Medulla oblongata (tissue), 1 donor: Measurements from ENCODE around the gene GLT8D2.

Experiments
- DNase-seq: peaks from one replicate; pipeline ENCODE4 v3.0.0-alpha.2; 2015; ENCODE audit errors: extremely low spot score

GLT8D2 gene

DNA sequence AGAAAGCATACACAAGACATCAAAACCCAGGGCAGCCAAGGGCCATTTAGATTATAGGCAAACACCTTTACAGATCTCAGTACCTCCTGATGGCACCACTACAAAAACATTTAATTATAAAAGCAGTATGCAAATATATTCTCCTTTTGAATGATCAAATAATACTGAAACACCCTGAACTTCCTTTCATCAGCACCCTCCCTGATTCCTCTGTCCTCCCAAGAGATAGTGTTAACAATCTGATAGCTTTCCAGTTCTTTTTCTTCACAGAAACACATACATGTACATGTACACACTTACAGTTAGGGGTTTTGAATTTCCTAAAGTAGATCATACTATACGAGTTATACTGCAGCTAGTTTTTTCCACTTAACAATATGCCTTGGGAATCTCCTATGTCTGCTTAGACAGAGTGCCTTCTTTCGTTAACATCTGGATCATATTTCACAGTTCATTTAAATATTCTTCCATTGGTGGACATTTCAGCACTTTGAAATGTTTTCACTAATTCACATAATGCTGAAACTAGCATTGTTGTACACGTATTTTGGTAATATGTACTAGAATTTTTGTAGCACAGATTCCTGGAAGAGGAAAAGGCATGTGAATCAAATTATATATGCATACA is 49.1 kb downstream of the GLT8D2 start:
- no peak for DNase-seq

DNA sequence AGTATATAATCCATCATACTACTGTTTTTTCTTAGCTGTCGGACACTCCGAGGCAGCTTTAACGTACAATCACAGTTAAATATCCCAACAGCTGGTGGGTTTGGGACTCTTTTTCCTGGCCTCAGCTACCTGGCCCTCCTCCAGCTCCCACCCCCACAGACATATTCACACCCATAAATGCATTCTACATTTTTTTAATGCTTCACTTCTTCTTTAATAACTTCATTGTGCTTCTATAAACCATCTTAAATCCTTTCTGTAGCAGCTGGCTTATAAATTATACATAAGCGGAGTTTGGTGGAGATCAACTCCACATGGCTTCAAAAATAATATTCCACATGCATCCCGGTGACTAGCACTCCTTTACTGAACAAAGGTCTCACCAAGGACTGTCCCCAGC is 51.0 kb downstream of the GLT8D2 start:
- no peak for DNase-seq

- DNase-seq = no peak
These were observed 52.6 kb downstream of the GLT8D2 start for GRCh38 chr12:103997286-103997900.

DNA sequence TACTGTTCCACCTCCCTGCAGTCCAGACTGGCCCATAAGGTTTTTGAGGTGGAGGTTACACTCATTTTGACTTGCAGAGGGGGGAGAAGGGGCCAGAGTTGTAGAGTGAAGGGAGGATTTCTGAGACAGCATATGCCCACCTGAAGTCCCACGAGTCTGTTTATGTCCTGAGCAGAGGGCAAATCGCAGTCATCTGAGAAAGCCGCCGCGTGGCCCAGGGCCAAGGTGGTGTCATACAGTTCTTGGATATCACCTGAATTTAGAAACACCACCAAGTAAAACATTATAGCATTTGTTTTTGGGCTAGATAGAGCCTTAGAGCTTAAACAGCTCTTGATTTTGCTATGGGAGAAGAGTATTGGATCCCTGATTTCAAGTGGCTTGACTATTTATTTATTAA is 53.4 kb downstream of the GLT8D2 start:
- no peak for DNase-seq

- no peak for DNase-seq
These were observed 55.8 kb downstream of the GLT8D2 start for GRCh38 chr12:103994235-103994634.

- DNase-seq = no peak
These were observed 63.2 kb downstream of the GLT8D2 start for GRCh38 chr12:103986829-103987228.

- no peak for DNase-seq
These were observed 71.5 kb downstream of the GLT8D2 start for GRCh38 chr12:103978384-103978982.

DNA sequence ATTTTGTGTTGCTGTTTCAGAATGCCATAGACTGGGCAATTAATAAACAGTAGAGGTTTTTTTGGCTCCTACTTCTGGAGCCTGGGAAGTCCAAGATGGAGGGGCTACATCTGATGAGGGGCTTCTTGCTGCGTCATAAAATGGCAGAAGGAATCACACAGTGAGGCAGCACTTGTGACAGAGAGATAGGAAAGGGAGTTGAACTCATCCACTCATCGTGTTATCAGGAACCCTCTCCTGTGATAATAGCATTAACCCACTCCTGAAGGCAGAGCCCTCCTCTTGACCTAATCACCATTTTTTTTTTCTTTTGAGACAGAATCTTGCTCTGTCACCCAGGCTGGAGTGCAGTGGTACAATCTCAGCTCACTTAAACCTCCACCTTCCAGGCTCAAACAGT is 74.6 kb downstream of the GLT8D2 start:
- no peak for DNase-seq

DNA sequence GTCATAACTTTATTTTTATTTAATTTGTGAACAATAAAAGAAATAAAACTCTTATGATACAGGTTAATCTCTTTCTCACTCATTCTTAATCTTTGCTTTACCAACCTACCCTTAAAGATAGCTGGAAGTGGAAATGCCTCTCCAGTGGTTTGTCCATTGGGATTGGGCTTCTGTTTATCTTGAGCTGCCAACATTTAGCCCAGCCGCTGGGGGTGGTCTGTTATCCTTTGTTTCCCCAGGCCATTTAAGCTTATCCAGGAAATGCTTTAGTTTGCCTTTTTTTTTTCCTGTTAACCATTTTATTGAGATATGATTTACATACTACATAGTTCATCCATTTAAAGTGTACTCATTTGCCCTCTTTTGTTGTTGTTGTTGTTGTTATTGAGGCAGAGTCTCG is 76.1 kb downstream of the GLT8D2 start:
- DNase-seq = no peak

DNA sequence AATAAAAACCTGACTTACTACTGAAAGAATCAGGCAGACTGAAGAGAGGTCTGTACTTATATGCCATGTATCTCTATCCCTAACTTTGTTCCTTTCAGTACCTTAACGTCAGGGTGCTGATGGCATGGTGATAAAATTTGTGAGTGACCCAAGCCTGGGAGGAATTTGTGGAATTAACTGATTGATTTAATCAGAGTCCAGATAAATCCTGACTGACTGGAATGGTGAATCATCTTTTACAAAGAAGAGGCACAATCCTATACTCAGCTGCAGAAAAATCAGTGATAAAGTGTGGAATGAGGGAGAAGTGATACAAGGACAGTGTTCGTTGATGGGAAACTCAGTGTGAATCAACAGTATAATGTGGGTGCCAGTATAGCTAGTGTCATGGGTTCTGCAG is 80.6 kb downstream of the GLT8D2 start:
- no peak for DNase-seq

DNA sequence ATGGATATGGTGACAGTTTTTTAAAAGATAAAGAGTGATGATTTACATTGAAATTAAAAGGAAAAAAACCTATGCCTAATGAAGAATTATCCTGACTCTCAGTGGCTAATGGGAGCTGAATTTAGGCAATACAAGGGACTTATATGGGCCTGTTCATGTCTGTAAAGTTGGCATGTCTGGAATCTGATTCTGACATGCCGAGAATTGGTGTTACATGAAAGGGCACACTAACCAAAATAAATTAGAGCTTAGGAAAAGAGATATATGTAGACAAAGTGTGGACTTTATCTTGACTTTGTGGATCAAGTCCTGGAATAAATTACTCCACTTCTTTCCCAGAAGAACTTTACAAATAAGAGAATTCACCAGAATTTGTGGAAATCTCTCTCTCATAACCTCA is 83.3 kb downstream of the GLT8D2 start:
- no peak for DNase-seq

GRCh38 chr12:103965590-103966504 is 84.1 kb downstream of the GLT8D2 start, which contains the start of gene TDG:
TSS of gene TDG (plus strand) at chr12:103965872. CDS start at chr12:103966038, 166 bp downstream.
- peak; percentile 99 for DNase-seq

GRCh38 chr12:103965255-103965589 is 84.8 kb downstream of the GLT8D2 start:
- DNase-seq = no peak

DNA sequence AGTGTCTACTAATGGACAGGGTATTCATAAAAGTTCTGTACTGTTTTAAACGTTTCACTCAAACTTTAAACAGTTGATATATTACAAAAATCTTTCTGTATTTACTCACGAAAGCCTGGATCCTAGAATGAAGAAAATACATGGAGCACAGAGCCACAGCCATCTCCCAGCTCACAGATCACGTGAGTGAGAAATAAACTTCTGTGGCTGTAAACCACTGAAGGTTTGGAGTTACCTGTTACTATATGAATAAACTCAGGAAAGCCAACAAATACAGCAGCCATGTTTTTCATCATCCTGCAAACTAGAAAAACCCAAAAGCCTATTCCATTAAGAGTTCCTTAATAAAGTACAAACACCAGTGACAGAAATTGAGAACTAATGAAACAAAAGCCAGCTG is 85.2 kb downstream of the GLT8D2 start:
- DNase-seq = peak; percentile 13

DNA sequence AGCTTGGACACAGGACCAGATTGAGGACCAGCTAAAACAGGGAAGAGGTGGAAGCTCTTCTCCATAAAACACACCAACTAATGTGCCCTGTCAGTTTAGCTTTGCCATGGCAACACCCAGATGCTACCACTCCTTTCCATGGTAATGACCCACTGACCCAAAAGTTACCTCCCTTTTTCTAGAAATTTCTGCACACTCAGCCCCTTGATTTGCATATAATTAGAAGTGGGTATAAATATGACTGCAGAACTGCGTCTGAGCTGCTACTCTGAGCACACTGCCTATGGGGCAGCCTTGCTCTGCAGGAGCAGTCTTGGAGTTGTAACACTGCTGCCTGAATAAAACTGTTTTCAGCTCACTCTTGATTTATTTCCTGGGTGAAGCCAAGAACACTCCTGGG is 87.5 kb downstream of the GLT8D2 start:
- DNase-seq = no peak

- no peak for DNase-seq
These were observed 89.3 kb downstream of the GLT8D2 start for GRCh38 chr12:103960616-103961227.

DNA sequence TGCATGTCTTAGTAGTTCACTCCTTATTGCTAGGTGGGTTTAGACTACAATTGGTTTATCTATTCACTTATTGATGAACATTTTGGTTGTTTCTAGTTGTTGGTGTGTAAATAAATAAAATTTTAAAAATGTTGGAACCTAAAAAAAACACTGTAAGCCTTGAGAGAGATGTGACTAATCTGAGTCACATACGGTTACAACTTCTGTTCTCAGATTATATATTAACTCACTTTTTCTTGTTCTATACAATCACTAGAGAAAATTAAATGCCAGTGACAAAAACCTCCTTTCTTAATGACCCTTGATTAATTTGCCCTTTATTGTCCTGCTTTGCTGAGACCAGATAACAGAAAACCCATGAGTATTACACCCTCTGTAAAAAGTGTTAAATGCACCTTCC is 91.4 kb downstream of the GLT8D2 start:
- no peak for DNase-seq

DNA sequence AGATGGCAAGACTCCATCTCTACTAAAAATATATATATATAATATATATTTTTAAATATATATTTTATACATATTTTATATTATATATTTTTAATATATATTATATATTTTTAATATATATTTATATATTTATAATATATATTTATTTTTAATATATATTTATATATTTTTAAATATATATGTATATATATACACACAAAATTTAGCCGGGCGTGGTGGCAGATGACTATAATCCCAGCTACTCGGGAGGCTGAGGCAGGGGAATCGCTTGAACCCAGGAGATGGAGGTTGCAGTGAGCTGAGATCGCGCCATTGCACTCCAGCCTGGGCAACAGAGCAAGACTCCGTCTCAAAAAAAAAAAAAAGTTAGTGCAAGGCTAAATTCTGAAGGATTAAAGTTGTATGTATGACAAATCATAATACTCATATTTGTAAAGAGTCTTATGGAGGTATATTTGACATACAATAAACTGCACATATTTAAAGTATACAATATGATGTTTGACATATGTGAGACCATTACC is 92.1 kb downstream of the GLT8D2 start:
- DNase-seq = no peak

DNA sequence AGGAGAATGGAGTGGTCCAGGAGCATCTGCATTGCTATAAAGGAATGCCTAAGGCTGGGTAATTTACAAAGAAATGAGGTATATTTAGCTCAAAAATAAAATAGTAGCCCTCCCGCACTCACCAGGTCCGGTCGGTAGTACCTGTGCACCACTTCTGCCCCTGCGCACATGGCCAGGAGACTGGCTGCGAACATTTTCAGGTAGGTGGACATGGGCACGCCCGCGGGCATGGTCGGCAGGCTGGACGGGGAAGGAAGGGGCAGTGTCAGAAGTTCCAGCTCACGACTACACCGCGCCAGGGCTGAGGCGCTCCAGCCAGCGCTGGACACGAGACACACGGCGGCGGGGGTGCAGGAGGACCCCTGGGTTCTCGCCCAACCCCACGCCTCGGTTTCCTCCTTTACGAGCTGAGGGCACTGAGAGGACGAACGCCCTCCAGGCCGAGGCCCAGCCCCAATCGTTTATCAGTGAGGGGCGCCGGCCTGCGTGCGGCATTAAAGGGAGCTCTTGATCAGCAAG is 93.4 kb downstream of the GLT8D2 start:
- peak; percentile 11 for DNase-seq

DNA sequence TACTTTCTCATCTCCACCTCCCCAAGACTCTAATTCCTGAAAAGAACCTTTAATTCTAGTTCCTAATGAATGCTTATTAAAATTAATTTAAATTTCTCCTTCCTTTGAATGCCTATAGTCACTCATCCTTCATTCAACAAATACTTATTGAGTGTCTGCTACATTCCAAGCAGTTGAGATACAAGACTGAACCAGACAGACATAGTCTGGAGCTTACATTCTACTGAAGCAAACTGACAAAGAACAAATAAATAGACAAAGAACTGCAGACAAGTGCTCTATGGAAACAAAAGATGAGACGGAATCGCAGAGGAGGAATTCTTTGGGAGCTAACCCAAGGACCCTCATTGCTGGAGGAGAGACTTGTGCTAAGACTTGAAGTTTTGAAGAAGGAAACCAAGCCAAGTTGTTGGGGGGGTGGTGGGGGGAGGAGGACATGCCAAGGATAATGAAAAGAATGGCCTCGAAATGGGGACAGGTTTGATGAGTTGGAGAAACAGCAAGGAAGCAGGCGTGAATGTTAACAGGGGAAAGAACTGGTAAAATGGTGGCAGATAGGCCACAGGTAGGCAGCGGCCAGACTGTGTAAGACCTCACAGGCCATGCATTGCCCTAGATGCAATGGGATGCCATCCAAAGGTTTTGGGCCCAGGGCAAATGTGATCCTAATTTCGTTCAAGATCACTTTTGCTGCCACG is 94.0 kb downstream of the GLT8D2 start:
- no peak for DNase-seq

- no peak for DNase-seq
These were observed 97.5 kb downstream of the GLT8D2 start for GRCh38 chr12:103952497-103952896.
